IMR-90 (cell line): ENCODE measurements around the gene HSD17B11. TPM values are rescaled to one million over a fixed set of nuclear protein-coding genes. Genes with fewer than 3 reads are reported as not detected.

Experiments used
- ATAC-seq: fragments of 200-7000 bp; cut with Tn5 transposase; 2 replicates; pipeline ENCODE4 v1.9.1; 2020; ENCODE audit warnings: low read depth, mild to moderate bottlenecking, moderate library complexity
- BruUV-seq: library from RNA; stranded (reverse); fragments of 400-500 nt; replicated peaks from 2 replicates; lab custom pipeline; 2021; lab: Mats Ljungman, UMichigan
- CTCF ChIA-PET: fragments of 300-600 bp; formaldehyde crosslinking; extraction: SDS; loops from one replicate; lab custom pipeline; 2021; ENCODE audit warnings: antibody characterized with exemption; lab: Yijun Ruan, JAX
- POLR2A ChIA-PET: fragments of 300-600 bp; sonication (Branson Sonifier 250); formaldehyde crosslinking; loops from one replicate; lab custom pipeline; 2022; ENCODE audit warnings: antibody characterized with exemption; ENCODE audit not compliant: unreplicated experiment; lab: Charles Lee
- DNase-seq: peaks from one replicate; pipeline ENCODE4 v3.0.0; 2013
- H2AFZ ChIP-seq: replicated peaks from 2 replicates; pipeline ENCODE3; 2013; ENCODE audit warnings: low read length, mild to moderate bottlenecking; ENCODE audit not compliant: poor library complexity
- H2AK5ac ChIP-seq: 2 replicates; pipeline ENCODE4 v1.6.1; 2013; ENCODE audit warnings: low read depth, low read length, inconsistent platforms
- H2AK9ac ChIP-seq: replicated peaks from 2 replicates; pipeline ENCODE3; 2013; ENCODE audit warnings: mild to moderate bottlenecking, low read depth, low read length, moderate library complexity; ENCODE audit not compliant: poor library complexity
- H2BK120ac ChIP-seq: 2 replicates; pipeline ENCODE4 v1.6.1; 2013; ENCODE audit warnings: low read depth, low read length, inconsistent platforms
- H2BK15ac ChIP-seq: 3 replicates; pipeline ENCODE4 v1.6.1; 2013; ENCODE audit warnings: low read depth, low read length, inconsistent platforms
- H2BK20ac ChIP-seq: 2 replicates; pipeline ENCODE4 v1.6.1; 2013; ENCODE audit warnings: low read depth, mild to moderate bottlenecking, inconsistent platforms, low read length, moderate library complexity
- H2BK5ac ChIP-seq: 2 replicates; pipeline ENCODE4 v1.6.1; 2013; ENCODE audit warnings: mild to moderate bottlenecking, low read depth, low read length, inconsistent platforms; ENCODE audit not compliant: poor library complexity, severe bottlenecking
- H3K14ac ChIP-seq: replicated peaks from 2 replicates; pipeline ENCODE4 v1.6.1; 2013; ENCODE audit warnings: low read depth, low read length, inconsistent platforms
- H3K18ac ChIP-seq: 2 replicates; pipeline ENCODE4 v1.6.1; 2013; ENCODE audit warnings: low read depth, low read length, control low read depth
- H3K23ac ChIP-seq: 2 replicates; pipeline ENCODE4 v1.6.1; 2013; ENCODE audit warnings: low read depth, low read length, inconsistent platforms
- H3K27ac ChIP-seq: 2 replicates; pipeline ENCODE4 v1.5.1; 2013; ENCODE audit warnings: mild to moderate bottlenecking, control low read depth, low read length; ENCODE audit not compliant: insufficient read depth
- H3K27me3 ChIP-seq: 2 replicates; pipeline ENCODE4 v1.6.1; 2013; ENCODE audit warnings: low read length; ENCODE audit not compliant: control insufficient read depth, insufficient read depth
- H3K36me3 ChIP-seq: 2 replicates; pipeline ENCODE4 v1.6.1; 2013; ENCODE audit warnings: low read length, mixed read lengths; ENCODE audit not compliant: control insufficient read depth, insufficient read depth
- H3K4ac ChIP-seq: 2 replicates; pipeline ENCODE4 v1.6.1; 2013; ENCODE audit warnings: low read depth, low read length, inconsistent platforms
- H3K4me1 ChIP-seq: 2 replicates; pipeline ENCODE4 v1.6.1; 2013; ENCODE audit warnings: low read length, mixed read lengths; ENCODE audit not compliant: control insufficient read depth, insufficient read depth
- H3K4me2 ChIP-seq: 2 replicates; pipeline ENCODE4 v1.6.1; 2013; ENCODE audit warnings: low read depth, mild to moderate bottlenecking, control low read depth, low read length, moderate library complexity
- H3K4me3 ChIP-seq: 2 replicates; pipeline ENCODE4 v1.5.1; 2013; ENCODE audit warnings: low read depth, mild to moderate bottlenecking, control low read depth, low read length, moderate library complexity; ENCODE audit not compliant: insufficient read depth
- H3K56ac ChIP-seq: 2 replicates; pipeline ENCODE4 v1.6.1; 2013; ENCODE audit warnings: low read length, inconsistent platforms; ENCODE audit not compliant: insufficient read depth; ENCODE audit errors: extremely low read depth
- H3K79me1 ChIP-seq, 2 experiments: 2 replicates each; pipeline ENCODE4 v1.6.1; 2013; ENCODE audit warnings: low read length in 2 of 2, inconsistent platforms in 1 of 2, low read depth in 1 of 2
- H3K9ac ChIP-seq: 2 replicates; pipeline ENCODE4 v1.6.1; 2013; ENCODE audit warnings: low read depth, low read length, control low read depth
- H3K9me1 ChIP-seq: 2 replicates; pipeline ENCODE4 v1.6.1; 2013; ENCODE audit warnings: low read length, inconsistent platforms; ENCODE audit not compliant: insufficient read depth
- H3K9me3 ChIP-seq: 2 replicates; pipeline ENCODE4 v1.6.1; 2013; ENCODE audit warnings: low read length; ENCODE audit not compliant: control insufficient read depth, insufficient read depth
- H4K20me1 ChIP-seq: 2 replicates; pipeline ENCODE4 v1.6.1; 2013; ENCODE audit warnings: low read length, inconsistent platforms; ENCODE audit not compliant: insufficient read depth
- H4K5ac ChIP-seq: 2 replicates; pipeline ENCODE4 v1.6.1; 2013; ENCODE audit warnings: mild to moderate bottlenecking, low read depth, low read length, control low read depth
- H4K8ac ChIP-seq, 2 experiments: 2 replicates each; pipeline ENCODE4 v1.6.1; 2013; ENCODE audit warnings: low read depth in 2 of 2, low read length in 2 of 2, control low read depth in 1 of 2, inconsistent platforms in 1 of 2
- H4K91ac ChIP-seq: 2 replicates; pipeline ENCODE4 v1.6.1; 2013; ENCODE audit warnings: low read depth, low read length, inconsistent platforms; ENCODE audit not compliant: insufficient read depth
- BHLHE40 ChIP-seq: fragments of 150-350 bp; IDR thresholded peaks from 2 replicates; pipeline ENCODE4 v1.6.1; 2016; ENCODE audit warnings: mild to moderate bottlenecking, low read depth, low read length
- CEBPB ChIP-seq: IDR thresholded peaks from 2 replicates; pipeline ENCODE4 v1.6.1; 2012; ENCODE audit warnings: low read depth, low read length, improper control_type of control experiment
- CHD1 ChIP-seq: IDR thresholded peaks from 2 replicates; pipeline ENCODE4 v1.6.1; 2012; ENCODE audit warnings: low read depth, low read length, improper control_type of control experiment
- FOS ChIP-seq: fragments of 150-350 bp; IDR thresholded peaks from 2 replicates; pipeline ENCODE4 v1.6.1; 2016; ENCODE audit warnings: low read depth, low read length
- MAFK ChIP-seq: IDR thresholded peaks from 2 replicates; pipeline ENCODE4 v1.6.1; 2012; ENCODE audit warnings: low read depth, low read length, improper control_type of control experiment
- MAZ ChIP-seq: IDR thresholded peaks from 2 replicates; pipeline ENCODE4 v1.6.1; 2012; ENCODE audit warnings: low read depth, mild to moderate bottlenecking, low read length, improper control_type of control experiment, moderate library complexity, borderline replicate concordance
- MXI1 ChIP-seq: IDR thresholded peaks from 2 replicates; pipeline ENCODE4 v1.6.1; 2012; ENCODE audit warnings: low read depth, mild to moderate bottlenecking, low read length, moderate library complexity, borderline replicate concordance
- NFE2L2 ChIP-seq: fragments of 150-350 bp; IDR thresholded peaks from 2 replicates; pipeline ENCODE4 v1.6.1; 2016; ENCODE audit warnings: low read depth, mild to moderate bottlenecking, low read length
- POLR2A ChIP-seq: IDR thresholded peaks from 2 replicates; pipeline ENCODE4 v1.6.1; 2012; ENCODE audit warnings: mild to moderate bottlenecking, low read depth, low read length
- RAD21 ChIP-seq: IDR thresholded peaks from 2 replicates; pipeline ENCODE4 v1.6.1; 2012; ENCODE audit warnings: low read length, improper control_type of control experiment
- RCOR1 ChIP-seq: IDR thresholded peaks from 2 replicates; pipeline ENCODE4 v1.6.1; 2012; ENCODE audit warnings: mild to moderate bottlenecking, low read length, improper control_type of control experiment; ENCODE audit not compliant: insufficient replicate concordance
- RFX5 ChIP-seq: IDR thresholded peaks from 2 replicates; pipeline ENCODE4 v1.8.0; 2012; ENCODE audit warnings: low read depth, mild to moderate bottlenecking, low read length, moderate library complexity
- SMC3 ChIP-seq: fragments of 150-350 bp; IDR thresholded peaks from 2 replicates; pipeline ENCODE4 v1.6.1; 2016; ENCODE audit warnings: low read depth, mild to moderate bottlenecking, antibody characterized with exemption, low read length, moderate library complexity
- WGBS, 2 experiments: methylation state at CpG; one replicate each; pipeline versions ENCODE4 v1.1.5 to v1.1.7; 2013; ENCODE audit warnings: missing lambda C conversion rate in 2 of 2; ENCODE audit not compliant: insufficient read length in 1 of 2; ENCODE audit errors: extremely low coverage in 2 of 2; 5-methylcytosine and 5-hydroxymethylcytosine counted together
- dilution Hi-C: fragments of 300-500 bp; cut with HindIII; formaldehyde crosslinking; loops from one replicate; pipeline ENCODE4 v1.14.3; 2018; ENCODE audit warnings: low sequenced_read_pairs; ENCODE audit not compliant: unreplicated experiment
- in situ Hi-C: fragments of 300-500 bp; cut with MboI; formaldehyde crosslinking; loops from 3 replicates; pipeline ENCODE4 v1.14.3; 2019; ENCODE audit warnings: low sequenced_read_pairs, inconsistent platforms, mixed read lengths
- intact Hi-C: fragments of 100-400 bp; cut with micrococcal nuclease; formaldehyde crosslinking; loops from 2 replicates; pipeline ENCODE4 v1.10.0; 2022
- polyA plus RNA-seq, 3 experiments: library from polyadenylated mRNA; depleted of rRNA; stranded (reverse); fragments of >200 nt; gene quantifications; 2 replicates each; pipeline ENCODE4 v1.2.3, GENCODE V29; 2012; ENCODE audit warnings: low replicate concordance in 1 of 3
- total RNA-seq: library from RNA; depleted of rRNA; stranded (reverse); fragments of >200 nt; gene quantifications from 2 replicates; pipeline ENCODE4 v1.2.3, GENCODE V29; 2012
- TF ChIP-seq, protein P1 (sequence below): conservative IDR thresholded peaks from 2 replicates; pipeline ENCODE4 v1.5.1; 2012; ENCODE audit warnings: mild to moderate bottlenecking, low read depth, low read length, improper control_type of control experiment
- TF ChIP-seq, protein P2 (sequence below): fragments of 150-350 bp; IDR thresholded peaks from 2 replicates; pipeline ENCODE4 v1.6.1; 2016; ENCODE audit warnings: low read depth, mild to moderate bottlenecking, low read length, moderate library complexity, borderline replicate concordance
- TF ChIP-seq, protein P3 (sequence below): fragments of 150-350 bp; IDR thresholded peaks from 2 replicates; pipeline ENCODE4 v1.6.1; 2017; ENCODE audit warnings: mild to moderate bottlenecking, antibody characterized with exemption, low read length, low read depth

HSD17B11 gene
- total and polyA plus RNA-seq, 2 of the 4 experiments (the other 2 are of a cell fraction), result 11.3 to 12.0 TPM

DNA sequence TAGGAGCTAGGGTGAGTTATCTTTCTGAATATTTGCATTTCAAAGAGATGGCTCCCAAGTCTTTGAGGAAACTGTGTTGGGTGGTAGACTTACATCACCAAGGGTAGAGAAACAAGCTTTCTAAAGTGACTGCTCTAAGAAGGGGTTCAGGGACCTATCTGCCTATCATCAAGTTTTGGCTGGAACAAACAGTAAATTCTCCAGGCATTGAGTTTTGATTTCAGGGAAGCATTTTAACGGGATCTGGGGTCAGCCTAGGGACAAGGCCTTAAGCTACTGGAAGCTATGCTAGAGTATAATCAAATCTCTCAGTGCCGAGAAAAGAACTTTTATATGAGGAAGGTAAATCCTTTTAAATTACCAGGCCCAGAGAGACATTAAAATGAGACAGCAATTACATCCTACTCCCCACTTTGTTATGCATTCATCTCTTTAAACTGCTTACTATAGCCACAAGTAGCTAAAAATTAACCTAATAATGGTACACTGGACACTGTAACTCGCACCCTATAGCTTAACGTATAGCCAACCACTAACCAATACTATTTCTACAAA lies 29.4 kb upstream of the HSD17B11 start:
- no peak overlapping the region for H4K91ac ChIP-seq
- 86% methylated on average over 2 of the region's 4 CpGs; no CpG with 5 or more reads in 1 of the 2 experiments for WGBS, 2 experiments
- no peak overlapping the region for H2AK5ac ChIP-seq
- intact Hi-C loops (loop anchor here (1.0 to 5.0 kb wide), 2 partner anchors 43 to 44 kb away; no protein-coding TSS in a partner anchor), dilution Hi-C loops (no loop called here), in situ Hi-C loops (no loop called here)
- BruUV-seq, result no TSS peak
- no peak overlapping the region for H4K8ac ChIP-seq
- CTCF ChIA-PET, result interaction anchor here (1.0 kb wide), 1 partner anchor 29 kb away, joined by 3 read pairs; the partner anchor contains the start of gene HSD17B11
- POLR2A ChIA-PET, result no interaction called here
- no peak overlapping the region for H3K4me2 ChIP-seq
- DNase-seq, result no peak
- no peak overlapping the region for H2AFZ ChIP-seq
- peaks cover 4% of the 10 kb centered on the region for H3K4me1 ChIP-seq
- H2BK5ac ChIP-seq, result no peak overlapping the region
- no peak overlapping the region for H3K56ac ChIP-seq
- H2BK120ac ChIP-seq, result no peak overlapping the region
- H3K9ac ChIP-seq, result no peak overlapping the region
- ATAC-seq, result no peak
- no peak overlapping the region for H2AK9ac ChIP-seq
- H3K36me3 ChIP-seq, result no peaks in the 10 kb centered on the region
- TF ChIP-seq, protein P1, sequence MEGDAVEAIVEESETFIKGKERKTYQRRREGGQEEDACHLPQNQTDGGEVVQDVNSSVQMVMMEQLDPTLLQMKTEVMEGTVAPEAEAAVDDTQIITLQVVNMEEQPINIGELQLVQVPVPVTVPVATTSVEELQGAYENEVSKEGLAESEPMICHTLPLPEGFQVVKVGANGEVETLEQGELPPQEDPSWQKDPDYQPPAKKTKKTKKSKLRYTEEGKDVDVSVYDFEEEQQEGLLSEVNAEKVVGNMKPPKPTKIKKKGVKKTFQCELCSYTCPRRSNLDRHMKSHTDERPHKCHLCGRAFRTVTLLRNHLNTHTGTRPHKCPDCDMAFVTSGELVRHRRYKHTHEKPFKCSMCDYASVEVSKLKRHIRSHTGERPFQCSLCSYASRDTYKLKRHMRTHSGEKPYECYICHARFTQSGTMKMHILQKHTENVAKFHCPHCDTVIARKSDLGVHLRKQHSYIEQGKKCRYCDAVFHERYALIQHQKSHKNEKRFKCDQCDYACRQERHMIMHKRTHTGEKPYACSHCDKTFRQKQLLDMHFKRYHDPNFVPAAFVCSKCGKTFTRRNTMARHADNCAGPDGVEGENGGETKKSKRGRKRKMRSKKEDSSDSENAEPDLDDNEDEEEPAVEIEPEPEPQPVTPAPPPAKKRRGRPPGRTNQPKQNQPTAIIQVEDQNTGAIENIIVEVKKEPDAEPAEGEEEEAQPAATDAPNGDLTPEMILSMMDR, result no peak
- TF ChIP-seq CHD1 (no peak), NFE2L2 (no peak), MXI1 (no peak), RAD21 (no peak), RCOR1 (no peak), BHLHE40 (no peak), MAZ (no peak), POLR2A (no peak), FOS (no peak), MAFK (no peak), SMC3 (no peak), RFX5 (no peak), CEBPB (no peak)
- TF ChIP-seq, protein P2, sequence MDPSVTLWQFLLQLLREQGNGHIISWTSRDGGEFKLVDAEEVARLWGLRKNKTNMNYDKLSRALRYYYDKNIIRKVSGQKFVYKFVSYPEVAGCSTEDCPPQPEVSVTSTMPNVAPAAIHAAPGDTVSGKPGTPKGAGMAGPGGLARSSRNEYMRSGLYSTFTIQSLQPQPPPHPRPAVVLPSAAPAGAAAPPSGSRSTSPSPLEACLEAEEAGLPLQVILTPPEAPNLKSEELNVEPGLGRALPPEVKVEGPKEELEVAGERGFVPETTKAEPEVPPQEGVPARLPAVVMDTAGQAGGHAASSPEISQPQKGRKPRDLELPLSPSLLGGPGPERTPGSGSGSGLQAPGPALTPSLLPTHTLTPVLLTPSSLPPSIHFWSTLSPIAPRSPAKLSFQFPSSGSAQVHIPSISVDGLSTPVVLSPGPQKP, result no peak
- TF ChIP-seq, protein P3, sequence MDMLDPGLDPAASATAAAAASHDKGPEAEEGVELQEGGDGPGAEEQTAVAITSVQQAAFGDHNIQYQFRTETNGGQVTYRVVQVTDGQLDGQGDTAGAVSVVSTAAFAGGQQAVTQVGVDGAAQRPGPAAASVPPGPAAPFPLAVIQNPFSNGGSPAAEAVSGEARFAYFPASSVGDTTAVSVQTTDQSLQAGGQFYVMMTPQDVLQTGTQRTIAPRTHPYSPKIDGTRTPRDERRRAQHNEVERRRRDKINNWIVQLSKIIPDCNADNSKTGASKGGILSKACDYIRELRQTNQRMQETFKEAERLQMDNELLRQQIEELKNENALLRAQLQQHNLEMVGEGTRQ, result no peak
- H2BK15ac ChIP-seq, result no peak overlapping the region
- no peaks in the 10 kb centered on the region for H3K27me3 ChIP-seq
- no peak overlapping the region for H3K23ac ChIP-seq
- peaks cover 16 to 33% of the 10 kb centered on the region in 2 experiments; a peak in 3 of 4 replicates for H3K79me1 ChIP-seq
- no peak overlapping the region for H2BK20ac ChIP-seq
- H3K14ac ChIP-seq, result no peak overlapping the region
- H3K4me3 ChIP-seq, result no peak overlapping the region
- H4K20me1 ChIP-seq, result no peaks in the 10 kb centered on the region; the same call in 1 of the 2 replicates
- H3K18ac ChIP-seq, result no peak overlapping the region
- H4K5ac ChIP-seq, result no peak overlapping the region
- no peak overlapping the region for H3K27ac ChIP-seq
- H3K9me1 ChIP-seq, result no peaks in the 10 kb centered on the region; the same call in 1 of the 2 replicates
- no peaks in the 10 kb centered on the region for H3K9me3 ChIP-seq
- H3K4ac ChIP-seq, result no peak overlapping the region
